Heart left ventricle (tissue), 16 donors: Measurements from ENCODE around the gene TCF4. TPM values are rescaled to one million over a fixed set of nuclear protein-coding genes. Genes with fewer than 3 reads are reported as not detected.

Experiments used
- ATAC-seq, 4 donors: fragments of 200-7000 bp; cut with Tn5 transposase; one replicate each; pipeline ENCODE4 v1.9.1; 2020 to 2022; ENCODE audit warnings: moderate library complexity in 4 of 4, mild to moderate bottlenecking in 3 of 4, moderate number of reproducible peaks in 1 of 4
- DNase-seq, 5 donors: peaks; one replicate each; pipeline ENCODE4 v3.0.0-alpha.2; 2020
- H3K27ac ChIP-seq, 12 donors: fragments of 200-600 bp; sonication (generic) in 4 of 12; one replicate each; pipeline versions ENCODE4 v1.5.0 to v1.8.0; 2016 to 2022; ENCODE audit warnings: mild to moderate bottlenecking in 2 of 12
- H3K27me3 ChIP-seq, 9 donors: fragments of 200-600 bp; sonication (generic) in 2 of 9; one replicate each; pipeline versions ENCODE4 v1.5.1 to v1.8.0; 2016 to 2022; ENCODE audit warnings: mild to moderate bottlenecking in 3 of 9
- H3K36me3 ChIP-seq, 9 donors: fragments of 200-600 bp; sonication (generic) in 2 of 9; one replicate each; pipeline versions ENCODE4 v1.5.0 to v1.8.0; 2018 to 2022; ENCODE audit warnings: mild to moderate bottlenecking in 2 of 9
- H3K4me1 ChIP-seq, 12 donors: fragments of 200-600 bp; sonication (generic) in 4 of 12; one replicate each; pipeline versions ENCODE4 v1.5.0 to v1.8.0; 2016 to 2022; ENCODE audit warnings: mild to moderate bottlenecking in 3 of 12
- H3K4me3 ChIP-seq, 12 donors: fragments of 200-600 bp; sonication (generic) in 4 of 12; one replicate each; pipeline versions ENCODE4 v1.5.0 to v1.8.0; 2017 to 2022; ENCODE audit warnings: mild to moderate bottlenecking in 9 of 12, moderate library complexity in 4 of 12
- H3K9me3 ChIP-seq, 12 donors: fragments of 200-600 bp; sonication (generic) in 4 of 12; one replicate each; pipeline versions ENCODE4 v1.5.0 to v1.8.0; 2016 to 2022; ENCODE audit warnings: mild to moderate bottlenecking in 1 of 12
- POLR2A ChIP-seq, 2 donors: fragments of 450-650 bp; IDR thresholded peaks; one replicate each; pipeline ENCODE4 v1.6.1; 2017; ENCODE audit warnings: antibody characterized with exemption in 2 of 2, mild to moderate bottlenecking in 2 of 2, moderate library complexity in 2 of 2
- WGBS, 4 donors: extraction: QIAGEN DNeasy Blood & Tissue Kit in 2 of 4; methylation state at CpG; one replicate each; pipeline versions ENCODE4 v1.1.5 to v1.1.7; 2013 to 2018; 5-methylcytosine and 5-hydroxymethylcytosine counted together
- intact Hi-C, 10 donors: fragments of 100-400 bp; cut with DNase I; formaldehyde crosslinking; loops; one replicate each; pipeline versions ENCODE4 v1.11.1 to v1.14.2; 2022
- polyA plus RNA-seq, 2 donors: library from polyadenylated mRNA; stranded (reverse); fragments of 200-250 nt; gene quantifications; one replicate each; pipeline ENCODE4 v1.2.3, GENCODE V29; 2013
- total RNA-seq, 9 donors: library from RNA; depleted of rRNA in 2 of 9; stranded (reverse); fragments of >200 nt in 2 of 9; fragmentation: NEBNext Ultra II Directional in 3 of 9; extraction: Animal tissue kit (Norgen Biotek cat#: 25700) in 3 of 9; gene quantifications; one replicate each; pipeline versions ENCODE4 v1.1.0 to v1.2.4, GENCODE V29; 2016 to 2023
- TF ChIP-seq, protein P1 (sequence below), 12 donors: fragments of 200-600 bp; sonication (generic) in 4 of 12; IDR thresholded peaks; one replicate each; pipeline versions ENCODE4 v1.5.0 to v1.8.0; 2018 to 2022; ENCODE audit warnings: antibody characterized with exemption in 12 of 12, mild to moderate bottlenecking in 5 of 12
- donor health status: ischemic (EF 13 %, LVEDD 7.1; RV severe dilation, severe dysfunction).
- donor health status: healthy with polysubstance abuse.
- donor health status: DM: no; HTN: yes; CAD: no.
- donor health status: DM: no; HTN: no; CAD: no.
- donor health status: ischemic (EF 25% LVEDD 6.9; RV normal size, moderate dysfunction).
- donor health status: ischemic (EF 25% LVEDD 5.7; RV mildly dilated, moderate dysfunction).
- donor health status: healthy.
- donor health status: DM: yes; HTN: yes; CAD: no.
- donor health status: ischemic (EF 35%, LVEDD 5.7; RV mildly dilated, moderate dysfunction).
- donor health status: nonischemic (EF 11% LVEDD 7.7; RV severe dilation, severe dysfunction).
- donor health status: DM: yes; HTN: yes; CAD: no.
- donor health status: PGD.
- donor health status: ischemic (EF 29% LVEDD 5.4; RV normal size, mild dysfunction).
- donor health status: nonischemic (EF 23%, LVEDD 6.1; RV moderate dilation, normal function).

TCF4 gene
- total and polyA plus RNA-seq, 11 donors: 12.8 to 119 (median 71.5) TPM

DNA sequence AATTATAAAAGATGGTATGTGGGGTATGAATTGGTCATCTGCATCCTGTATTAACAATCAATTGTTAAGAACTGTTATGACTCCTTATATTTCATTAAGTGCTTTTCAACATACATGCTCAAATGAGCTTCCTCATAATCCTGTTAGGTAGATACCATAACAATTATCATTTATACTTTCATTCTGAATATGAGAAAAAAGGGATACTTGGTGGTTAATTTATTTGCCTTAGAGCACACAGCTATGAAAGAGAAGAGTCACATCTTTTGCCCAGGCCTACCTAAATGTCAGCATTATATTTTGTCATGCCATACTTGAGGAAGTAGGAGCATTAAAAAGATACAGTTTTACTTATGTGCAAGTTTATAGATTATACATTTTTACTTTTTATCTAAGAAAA is 169.6 kb downstream of the TCF4 start:
- peak overlapping the region in 11 of 12 donors; percentile 74 to 91 (median 84) for H3K27ac ChIP-seq
- TF ChIP-seq POLR2A (IDR thresholded peaks at IDR 0.05): no peak
- TF ChIP-seq, protein P1, sequence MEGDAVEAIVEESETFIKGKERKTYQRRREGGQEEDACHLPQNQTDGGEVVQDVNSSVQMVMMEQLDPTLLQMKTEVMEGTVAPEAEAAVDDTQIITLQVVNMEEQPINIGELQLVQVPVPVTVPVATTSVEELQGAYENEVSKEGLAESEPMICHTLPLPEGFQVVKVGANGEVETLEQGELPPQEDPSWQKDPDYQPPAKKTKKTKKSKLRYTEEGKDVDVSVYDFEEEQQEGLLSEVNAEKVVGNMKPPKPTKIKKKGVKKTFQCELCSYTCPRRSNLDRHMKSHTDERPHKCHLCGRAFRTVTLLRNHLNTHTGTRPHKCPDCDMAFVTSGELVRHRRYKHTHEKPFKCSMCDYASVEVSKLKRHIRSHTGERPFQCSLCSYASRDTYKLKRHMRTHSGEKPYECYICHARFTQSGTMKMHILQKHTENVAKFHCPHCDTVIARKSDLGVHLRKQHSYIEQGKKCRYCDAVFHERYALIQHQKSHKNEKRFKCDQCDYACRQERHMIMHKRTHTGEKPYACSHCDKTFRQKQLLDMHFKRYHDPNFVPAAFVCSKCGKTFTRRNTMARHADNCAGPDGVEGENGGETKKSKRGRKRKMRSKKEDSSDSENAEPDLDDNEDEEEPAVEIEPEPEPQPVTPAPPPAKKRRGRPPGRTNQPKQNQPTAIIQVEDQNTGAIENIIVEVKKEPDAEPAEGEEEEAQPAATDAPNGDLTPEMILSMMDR (IDR thresholded peaks at IDR 0.05): no peak
- no peak overlapping the region for H3K4me3 ChIP-seq
- H3K36me3 ChIP-seq: no peaks in the 10 kb centered on the region
- DNase-seq (no peak), ATAC-seq (no peak)
- H3K9me3 ChIP-seq: no peaks in the 10 kb centered on the region
- intact Hi-C loops: loop anchor here (5.0 to 10.0 kb wide), 15 partner anchors 74 to 1159 kb away; partner anchors contain the start of gene TCF4 (in 4 of the 10)
- no peaks in the 10 kb centered on the region for H3K27me3 ChIP-seq
- peaks cover 0 to 63% (median 27%) of the 10 kb centered on the region in 12 donors for H3K4me1 ChIP-seq

DNA sequence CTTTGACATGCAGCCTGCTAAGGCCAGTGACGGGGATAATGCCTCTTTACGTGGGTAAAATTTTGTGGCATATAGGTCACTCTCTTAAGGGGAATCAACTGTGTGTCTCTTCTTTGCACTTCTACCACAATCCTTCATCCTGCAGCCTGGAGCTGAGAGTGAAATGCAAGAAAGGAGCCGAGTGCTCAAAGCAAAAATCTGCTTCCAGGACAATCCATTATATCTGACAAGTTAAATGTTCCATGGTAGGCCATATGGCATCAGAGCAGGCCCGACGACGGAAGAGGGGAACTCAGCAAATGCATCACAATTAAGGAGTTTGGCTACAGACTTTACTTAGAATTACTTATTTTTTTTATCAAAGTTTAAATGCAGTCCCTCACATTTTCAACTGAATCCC is 171.2 kb downstream of the TCF4 start:
- no peaks in the 10 kb centered on the region for H3K36me3 ChIP-seq
- peaks cover 0 to 67% (median 27%) of the 10 kb centered on the region in 12 donors for H3K4me1 ChIP-seq
- H3K9me3 ChIP-seq: no peaks in the 10 kb centered on the region
- DNase-seq (no peak), ATAC-seq (no peak)
- H3K27me3 ChIP-seq: no peaks in the 10 kb centered on the region
- peak overlapping the region in 10 of 12 donors; percentile 6 to 58 (median 43) for H3K27ac ChIP-seq
- H3K4me3 ChIP-seq: no peak overlapping the region
- intact Hi-C loops: loop anchor here (1.0 to 10.0 kb wide), 18 partner anchors 72 to 1161 kb away; partner anchors contain the start of gene TCF4 (in 4 of the 10)
- WGBS, 4 donors: 62 to 67% (median 65%) methylated on average over 6 of the region's 6 CpGs
- TF ChIP-seq POLR2A (IDR thresholded peaks at IDR 0.05): no peak
- TF ChIP-seq, protein P1 (IDR thresholded peaks at IDR 0.05): no peak

DNA sequence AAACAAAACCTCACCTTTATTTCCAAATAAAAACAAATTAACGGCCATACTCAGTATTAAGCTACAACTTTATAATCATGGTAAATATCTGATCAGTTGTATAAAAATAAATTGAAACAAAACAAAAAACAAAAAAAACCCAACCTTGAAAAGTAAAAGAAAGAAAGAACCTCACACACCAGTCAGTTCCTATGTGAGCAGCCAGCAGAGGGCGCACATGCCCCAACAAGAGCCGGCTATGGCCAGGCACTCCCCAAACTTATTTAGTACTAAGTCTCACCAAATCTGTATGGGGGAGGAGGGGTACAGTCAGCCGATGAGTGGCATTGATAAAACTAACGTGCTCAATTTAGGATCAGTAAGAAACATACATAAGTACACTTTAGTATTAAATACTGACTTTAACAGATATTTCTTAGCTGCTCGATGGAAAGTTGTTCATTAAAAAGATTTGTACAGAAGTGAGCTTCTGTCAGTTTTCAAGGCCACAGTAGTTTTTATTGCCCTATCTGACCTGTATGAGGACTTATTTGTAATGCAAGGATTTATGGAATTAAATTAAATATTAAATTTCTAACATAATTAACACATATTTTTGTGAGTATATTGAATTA is 172.6 kb downstream of the TCF4 start:
- DNase-seq: peak; percentile 85 to 92 (median 88)

DNA sequence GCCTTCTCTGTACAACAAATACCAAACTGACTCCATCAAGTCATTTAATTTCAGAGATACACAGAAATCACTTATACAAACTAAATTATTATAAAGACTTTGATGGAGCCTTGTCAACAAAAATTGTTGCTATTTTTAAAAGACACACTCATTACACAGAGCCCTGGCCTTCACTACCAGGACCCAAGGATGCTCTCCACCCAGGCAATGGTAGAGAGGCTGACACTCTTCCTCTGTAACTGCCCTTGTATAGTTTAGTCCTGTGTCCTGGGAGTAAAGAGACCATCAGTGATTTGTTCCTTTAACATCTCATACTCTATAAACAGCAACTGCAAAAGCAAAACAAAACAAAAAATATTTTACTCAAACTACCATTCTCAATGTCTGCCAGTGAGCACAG is 173.5 kb downstream of the TCF4 start:
- intact Hi-C loops: loop anchor here in 6 of 10 donors (2.0 to 10.0 kb wide), 12 partner anchors 70 to 1162 kb away; partner anchors contain the start of gene TCF4 (in 1 of the 6)
- TF ChIP-seq, protein P1 (IDR thresholded peaks at IDR 0.05): no peak
- peak in 1 of 4 donors; percentile 58 for ATAC-seq
- no peak overlapping the region for H3K4me3 ChIP-seq
- H3K27me3 ChIP-seq: no peaks in the 10 kb centered on the region
- H3K36me3 ChIP-seq: no peaks in the 10 kb centered on the region
- peak overlapping the region in 7 of 12 donors; percentile 0 to 58 (median 16) for H3K27ac ChIP-seq
- DNase-seq: no peak
- peaks cover 0 to 63% (median 22%) of the 10 kb centered on the region in 12 donors for H3K4me1 ChIP-seq
- no peaks in the 10 kb centered on the region for H3K9me3 ChIP-seq

More for the DNA sequence above, 172.6 kb downstream of the TCF4 start:
- no peaks in the 10 kb centered on the region for H3K36me3 ChIP-seq
- 14 to 17% (median 16%) methylated on average over 6 of the region's 6 CpGs for WGBS, 4 donors
- ATAC-seq: peak; percentile 85 to 93 (median 88)
- intact Hi-C loops: loop anchor here (2.0 to 10.0 kb wide), 20 partner anchors 71 to 1162 kb away; partner anchors contain the start of gene TCF4 (in 5 of the 10)
- H3K4me3 ChIP-seq: no peak overlapping the region
- H3K4me1 ChIP-seq: peaks cover 0 to 67% (median 27%) of the 10 kb centered on the region in 12 donors
- no peak for TF ChIP-seq POLR2A (IDR thresholded peaks at IDR 0.05)
- TF ChIP-seq, protein P1 (IDR thresholded peaks at IDR 0.05): peak; percentile 83 to 97 (median 94)
- H3K27me3 ChIP-seq: no peaks in the 10 kb centered on the region
- no peaks in the 10 kb centered on the region for H3K9me3 ChIP-seq
- H3K27ac ChIP-seq: peak overlapping the region in 7 of 12 donors; percentile 1 to 58 (median 21)
